Activated T-cell treated with anti-CD3 and anti-CD28 coated beads for 48 hours (primary cell): ENCODE results near the gene VARS2.
"Not testable (repeated sequence)": the region's sequence is repeated elsewhere in the genome, so short reads cannot be mapped to it uniquely, and the experiment has no call there.

ENCODE experiments used
- DNase-seq: peaks from one replicate; pipeline ENCODE4 v3.0.0-alpha.2; 2020; ENCODE audit warnings: low read depth

Gene VARS2

DNA sequence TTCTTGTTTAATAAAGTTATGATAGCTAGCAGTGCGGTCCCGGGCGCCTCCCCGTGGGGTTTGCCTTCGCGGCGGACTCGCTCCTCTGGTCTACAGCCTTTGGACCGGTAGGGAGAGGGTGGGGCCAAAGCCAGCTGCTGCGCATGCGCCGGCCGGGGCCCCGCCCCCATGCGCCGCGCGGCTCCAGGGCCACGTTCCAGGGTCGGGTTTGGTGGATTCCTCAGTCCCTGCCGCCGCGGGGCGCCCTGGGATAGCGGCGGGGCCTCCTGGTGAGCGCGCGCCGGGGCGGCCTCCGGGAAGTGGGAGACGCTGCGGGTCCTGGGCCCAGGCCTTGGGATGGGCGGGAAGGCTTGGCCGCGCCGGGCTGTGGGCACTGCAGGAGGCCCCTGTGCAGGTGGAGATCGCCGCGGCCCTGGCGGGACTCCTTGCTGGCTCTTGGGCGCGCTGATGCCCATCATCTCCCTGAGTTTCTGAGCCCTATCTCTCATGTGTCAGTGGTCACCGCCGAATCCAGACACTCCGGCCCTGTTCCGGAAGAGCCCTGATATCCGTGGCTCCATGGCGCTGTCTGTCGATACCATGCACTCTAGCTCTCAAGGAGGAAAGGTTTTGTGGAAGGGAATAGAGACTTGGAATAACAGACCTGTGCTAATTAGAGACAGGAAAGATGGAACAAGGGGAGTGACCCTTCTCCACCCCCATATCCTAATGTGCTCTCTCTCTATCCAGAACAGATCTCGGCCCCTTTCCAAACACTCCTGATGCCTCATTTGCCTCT lies at the start of gene VARS2:
Gene VARS2 (plus strand): TSS at position 163 of the 778 bp plus-strand sequence. CDS start 599 bp downstream, at position 762.
- DNase-seq: peak; percentile 91

DNA sequence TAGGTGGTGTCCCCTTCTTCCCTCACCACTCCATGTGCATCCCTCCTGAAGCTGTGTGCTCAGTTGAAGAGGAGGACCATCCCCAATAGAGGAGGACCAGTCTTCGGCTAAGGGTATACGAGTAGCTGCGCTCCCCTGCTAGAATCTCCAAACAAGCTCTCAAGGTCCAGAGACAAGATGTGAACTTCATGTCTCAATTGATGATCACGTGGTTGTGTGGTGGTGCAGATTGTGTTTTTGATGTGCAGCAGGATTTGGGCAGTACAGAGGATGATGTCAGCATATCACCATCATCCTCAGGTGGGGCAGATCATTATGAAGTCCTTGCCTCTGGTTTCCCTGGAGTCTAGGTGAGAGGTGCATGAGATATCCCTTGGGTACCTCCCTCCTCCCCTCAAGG lies 49.7 kb upstream of the VARS2 start:
- no peak for DNase-seq

DNA sequence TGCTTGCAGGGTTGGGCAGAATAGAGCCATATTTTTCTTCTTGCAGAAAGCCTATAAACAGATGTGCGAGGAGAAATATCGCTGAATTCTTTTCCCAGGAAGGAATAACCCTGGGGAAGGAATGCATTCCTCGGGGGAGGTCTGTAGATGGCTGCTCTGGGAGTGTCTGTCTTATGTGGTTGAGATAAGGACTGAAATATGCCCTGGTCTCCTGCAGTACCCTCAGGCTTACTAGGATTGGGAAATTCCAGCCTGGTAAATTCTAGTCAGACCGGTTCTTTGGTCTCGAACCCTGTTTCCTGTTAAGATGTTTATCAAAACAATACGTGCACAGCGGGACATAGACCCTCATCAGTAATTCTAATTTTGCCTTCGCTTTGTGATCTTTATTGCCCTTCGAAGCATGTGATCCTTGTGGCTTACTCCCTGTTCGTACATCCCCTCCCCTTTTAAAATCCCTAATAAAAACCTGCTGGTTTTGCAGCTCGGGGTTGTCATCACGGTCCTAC lies 44.7 kb upstream of the VARS2 start:
- not testable (repeated sequence) for DNase-seq

DNA sequence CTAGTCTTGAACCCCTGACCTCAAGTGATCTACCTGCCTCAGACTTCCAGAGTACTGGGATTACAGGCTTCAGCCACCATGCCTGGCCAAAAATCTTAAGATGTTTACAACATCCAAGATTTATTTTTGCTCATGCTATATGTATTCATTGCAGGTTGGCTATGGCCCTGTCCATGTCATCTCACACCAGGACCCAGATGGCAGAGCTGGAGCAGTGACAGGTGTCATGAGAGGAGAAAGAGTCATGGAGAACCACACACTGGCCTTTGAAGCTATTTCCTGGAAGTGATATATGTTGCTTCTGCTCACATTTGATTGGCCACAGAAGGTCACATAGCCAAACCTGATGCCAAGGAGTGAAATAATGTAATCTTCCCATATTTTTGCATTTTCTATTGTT lies 43.5 kb upstream of the VARS2 start:
- no peak for DNase-seq

DNA sequence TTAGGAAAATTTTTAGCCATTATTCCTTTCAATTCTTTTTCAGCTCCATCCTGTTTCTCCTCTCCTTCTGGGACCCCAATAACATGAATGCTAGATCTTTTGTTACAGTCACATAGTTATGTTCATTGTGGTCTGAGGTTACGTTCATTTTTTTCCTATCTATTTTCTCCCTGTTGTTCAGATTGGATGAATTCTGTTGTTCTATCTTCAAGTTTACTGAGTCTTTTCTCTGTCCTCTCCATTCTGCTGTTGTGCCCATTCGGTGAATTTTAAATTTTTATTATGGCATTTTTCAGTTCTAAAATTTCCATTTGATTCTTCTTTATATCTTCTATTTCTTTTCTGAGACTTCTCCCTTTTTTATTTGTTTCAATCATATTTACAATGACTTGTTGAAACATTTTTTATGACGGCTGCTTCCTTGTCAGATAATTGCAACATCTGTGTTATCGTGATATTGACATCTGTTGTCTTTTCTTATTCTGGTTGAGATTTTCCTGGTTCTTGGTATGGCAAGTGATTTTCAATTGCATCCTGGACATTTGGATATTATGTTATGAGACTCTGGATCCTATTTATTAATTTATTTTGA lies 42.4 kb upstream of the VARS2 start:
- no peak for DNase-seq

DNA sequence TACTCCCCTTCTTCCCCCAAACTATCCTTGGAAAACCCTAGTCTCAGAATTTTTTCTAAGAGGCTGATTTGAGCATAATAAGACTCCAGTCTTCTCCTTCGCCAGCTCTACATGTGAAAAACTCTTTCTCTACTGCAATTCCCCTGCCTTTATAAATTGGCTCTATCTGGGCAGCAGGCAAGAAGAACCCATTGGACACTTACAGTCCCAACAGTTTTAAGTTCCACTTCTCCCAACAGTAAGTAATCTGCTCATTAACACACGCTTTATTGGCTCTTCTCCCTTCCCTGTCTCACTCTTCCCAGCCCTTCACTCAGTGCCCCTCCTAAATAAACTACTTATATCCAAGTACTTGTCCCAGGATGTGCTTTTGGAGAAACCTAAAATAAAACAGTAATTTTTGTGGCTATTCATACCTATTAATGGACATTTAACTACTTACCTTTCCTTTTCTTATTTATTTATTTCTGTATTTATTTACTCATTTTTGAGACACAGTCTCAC lies 40.8 kb upstream of the VARS2 start:
- DNase-seq: no peak

DNA sequence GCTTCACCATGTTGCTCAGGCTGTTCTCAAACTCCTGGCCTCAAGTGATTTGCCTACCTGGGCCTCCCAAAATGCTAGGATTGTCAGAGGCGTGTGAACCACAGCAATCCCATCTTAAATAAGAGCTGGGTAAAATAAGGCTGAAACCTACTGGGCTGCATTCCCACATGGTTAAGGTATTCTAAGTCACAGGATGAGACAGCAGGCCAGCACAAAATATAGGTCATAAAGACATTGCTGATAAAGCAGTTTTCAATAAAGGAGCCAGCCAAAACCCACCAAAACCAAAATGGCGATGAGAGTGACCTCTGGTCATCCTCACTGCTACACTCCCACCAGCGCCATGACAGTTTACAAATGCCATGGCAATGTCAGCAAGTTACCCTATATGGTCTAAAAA lies 40.2 kb upstream of the VARS2 start:
- not testable (repeated sequence) for DNase-seq

DNA sequence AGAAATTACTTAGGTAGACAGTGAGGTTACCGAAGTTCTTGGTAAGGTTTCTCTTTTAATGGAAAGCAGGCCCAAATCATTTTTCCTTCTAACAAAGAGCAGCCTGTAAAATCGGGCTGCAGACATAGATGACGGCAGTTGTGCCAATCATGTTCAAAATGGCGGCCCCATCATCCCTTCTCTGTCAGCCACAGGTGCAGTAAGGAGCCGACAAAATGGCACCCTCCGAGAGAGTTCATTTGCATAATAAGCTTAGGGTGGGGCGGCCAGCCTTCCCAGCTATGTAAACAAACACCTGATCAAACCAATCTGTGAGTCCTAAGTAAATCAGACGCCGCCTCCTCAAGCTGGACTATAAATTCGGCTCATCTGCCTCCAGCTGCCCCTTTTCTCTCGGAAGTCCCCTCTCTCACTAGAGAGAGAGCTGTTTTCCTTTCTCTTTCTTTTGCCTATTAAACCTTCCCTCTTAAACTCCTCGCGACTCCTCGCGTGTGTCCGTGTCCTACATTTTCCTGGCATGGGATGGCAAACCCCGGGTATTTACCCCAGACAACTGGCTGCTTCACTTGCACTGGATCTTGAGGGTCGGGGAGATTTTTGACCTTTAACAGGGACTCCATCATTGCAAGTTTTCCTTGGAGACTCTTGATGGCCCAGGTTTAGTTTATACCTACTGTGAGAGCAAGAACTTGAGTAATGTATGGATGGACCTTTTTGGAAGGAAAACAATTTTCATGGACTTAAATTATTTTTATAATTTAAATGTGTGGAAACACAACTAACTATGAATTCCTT lies 38.6 kb upstream of the VARS2 start:
- no peak for DNase-seq

DNA sequence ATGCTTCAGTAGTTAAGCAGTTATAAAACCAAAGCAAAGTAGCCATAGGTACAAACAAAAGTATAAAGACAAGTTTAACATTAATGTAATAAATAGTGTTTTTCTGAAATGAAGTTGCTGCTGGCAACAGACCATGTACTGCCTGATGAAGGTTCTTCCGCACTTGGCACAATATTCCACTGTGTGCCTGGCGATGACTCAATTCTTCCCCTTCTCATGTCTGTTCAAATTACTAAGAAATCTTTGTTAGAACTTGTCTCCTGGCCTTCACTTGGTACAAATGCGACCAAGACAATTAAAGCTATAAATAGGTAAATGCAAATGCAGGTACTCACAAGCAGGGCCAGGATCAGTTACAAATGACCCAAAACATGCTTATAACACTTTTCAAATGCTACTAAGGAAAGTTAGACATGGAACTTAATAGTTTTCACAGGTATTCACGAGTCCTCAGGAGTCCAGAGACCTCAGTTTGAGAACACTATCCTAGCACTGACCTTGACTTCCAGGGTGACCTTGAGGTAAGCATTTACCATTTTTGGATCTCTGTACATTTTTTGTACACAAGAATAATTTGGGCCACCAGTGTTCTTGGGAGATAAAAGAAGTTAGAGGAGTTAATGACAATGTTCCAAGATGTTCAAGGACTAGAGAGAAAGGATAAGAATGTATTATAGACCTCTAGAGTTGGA lies 37.9 kb upstream of the VARS2 start:
- DNase-seq: no peak

DNA sequence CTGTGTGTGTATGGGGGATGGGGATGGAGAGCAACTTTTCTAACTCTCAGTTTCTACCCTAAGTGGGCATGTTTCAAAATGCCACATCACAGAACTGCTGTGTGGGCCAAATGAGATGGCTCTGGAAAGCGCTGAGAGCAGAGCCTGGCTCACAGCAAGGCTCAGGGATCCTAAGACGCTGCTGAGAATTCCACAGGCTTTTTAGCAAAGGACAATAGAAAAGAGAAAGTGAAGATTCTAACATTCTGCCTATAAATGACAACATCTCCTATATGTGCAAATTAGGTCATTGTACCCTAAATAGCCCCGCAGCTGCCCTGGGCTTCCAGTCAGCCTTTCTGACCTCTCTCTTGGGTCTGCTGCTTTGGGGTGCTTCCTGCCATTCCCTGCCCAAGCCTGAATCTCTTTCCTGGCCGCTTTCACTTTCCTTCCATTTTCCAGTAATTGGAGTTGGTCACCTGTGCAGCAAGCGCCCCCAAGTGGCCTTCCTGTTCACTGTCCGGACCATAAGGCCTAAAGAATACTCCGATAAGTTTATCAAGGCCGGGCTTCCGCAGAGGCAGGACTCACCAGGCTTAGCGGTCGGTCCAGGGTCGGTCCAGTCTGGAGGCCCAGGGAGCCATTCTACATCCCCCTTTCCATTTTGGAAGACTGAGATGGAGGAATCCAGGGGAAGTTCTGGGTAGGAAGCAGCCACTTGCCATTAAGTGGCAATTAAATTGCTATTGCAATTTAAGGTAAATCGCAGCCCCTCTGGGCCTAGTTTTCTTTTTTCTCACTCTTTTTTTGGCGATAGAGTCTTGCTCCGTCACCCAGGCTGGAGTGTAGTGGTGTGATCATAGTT lies 36.4 kb upstream of the VARS2 start:
- peak; percentile 61 for DNase-seq

DNA sequence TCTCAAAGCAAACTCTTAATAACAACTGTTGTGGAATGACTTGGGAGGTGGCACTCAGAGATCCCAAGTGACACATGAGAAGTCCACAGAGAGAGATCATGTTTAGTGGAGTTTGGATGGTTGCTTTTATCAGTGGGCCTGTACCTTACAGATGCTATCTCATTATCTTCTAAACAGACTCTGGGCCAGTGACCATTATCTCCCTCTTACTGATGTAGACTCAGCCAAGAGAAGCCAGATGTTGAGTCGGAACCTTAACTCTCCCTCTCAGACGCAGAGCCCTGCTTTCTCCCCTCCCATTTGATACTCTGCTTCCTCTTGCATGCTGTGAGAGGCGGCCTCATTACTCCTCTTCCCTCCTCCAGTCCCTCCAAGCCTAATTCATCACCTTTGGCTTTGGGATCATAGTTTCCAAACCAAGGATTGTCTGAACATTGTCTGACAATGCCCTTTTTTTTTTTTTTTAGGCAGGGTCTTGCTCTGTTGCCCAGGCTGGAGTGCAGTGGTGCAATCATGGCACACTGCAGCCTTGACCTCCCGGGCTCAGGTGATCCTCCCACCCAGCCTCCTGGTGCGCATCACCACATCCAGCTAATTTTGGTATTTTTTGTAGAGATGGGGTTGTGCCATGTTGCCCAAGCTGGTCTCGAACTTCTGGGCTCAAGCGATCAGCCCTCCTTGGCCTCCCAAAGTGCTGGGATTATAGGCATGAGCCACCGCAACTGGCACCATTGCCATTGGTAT lies 34.2 kb upstream of the VARS2 start:
- DNase-seq: no peak

DNA sequence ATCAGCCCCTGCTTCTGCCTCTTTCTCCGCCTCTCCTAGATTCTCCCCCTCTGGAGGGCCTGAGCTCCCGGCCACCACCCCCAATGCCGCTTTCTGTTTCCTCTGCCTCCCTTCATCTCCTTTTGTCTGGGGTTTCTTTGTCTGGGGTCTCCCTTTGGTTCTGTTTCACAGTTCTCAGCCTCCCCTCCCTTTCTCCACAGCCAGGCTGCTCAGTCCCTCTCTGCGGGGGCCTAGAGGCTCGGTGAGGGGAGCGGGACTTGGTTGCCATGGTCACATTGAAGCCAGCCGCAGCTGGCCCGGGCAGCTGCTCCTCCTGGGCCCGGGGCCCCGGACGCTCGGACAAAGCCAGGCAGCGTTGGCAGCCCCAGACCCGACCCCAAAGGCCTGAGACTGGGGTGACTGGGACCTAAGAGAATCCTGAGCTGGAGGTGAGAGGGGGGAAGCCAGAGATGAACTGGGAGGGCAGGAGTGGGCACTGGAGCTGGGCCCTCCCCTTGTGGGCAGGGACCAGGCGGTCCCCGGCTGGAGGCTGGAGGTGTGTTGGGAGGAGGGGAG lies 33.3 kb upstream of the VARS2 start:
- DNase-seq: no peak

DNA sequence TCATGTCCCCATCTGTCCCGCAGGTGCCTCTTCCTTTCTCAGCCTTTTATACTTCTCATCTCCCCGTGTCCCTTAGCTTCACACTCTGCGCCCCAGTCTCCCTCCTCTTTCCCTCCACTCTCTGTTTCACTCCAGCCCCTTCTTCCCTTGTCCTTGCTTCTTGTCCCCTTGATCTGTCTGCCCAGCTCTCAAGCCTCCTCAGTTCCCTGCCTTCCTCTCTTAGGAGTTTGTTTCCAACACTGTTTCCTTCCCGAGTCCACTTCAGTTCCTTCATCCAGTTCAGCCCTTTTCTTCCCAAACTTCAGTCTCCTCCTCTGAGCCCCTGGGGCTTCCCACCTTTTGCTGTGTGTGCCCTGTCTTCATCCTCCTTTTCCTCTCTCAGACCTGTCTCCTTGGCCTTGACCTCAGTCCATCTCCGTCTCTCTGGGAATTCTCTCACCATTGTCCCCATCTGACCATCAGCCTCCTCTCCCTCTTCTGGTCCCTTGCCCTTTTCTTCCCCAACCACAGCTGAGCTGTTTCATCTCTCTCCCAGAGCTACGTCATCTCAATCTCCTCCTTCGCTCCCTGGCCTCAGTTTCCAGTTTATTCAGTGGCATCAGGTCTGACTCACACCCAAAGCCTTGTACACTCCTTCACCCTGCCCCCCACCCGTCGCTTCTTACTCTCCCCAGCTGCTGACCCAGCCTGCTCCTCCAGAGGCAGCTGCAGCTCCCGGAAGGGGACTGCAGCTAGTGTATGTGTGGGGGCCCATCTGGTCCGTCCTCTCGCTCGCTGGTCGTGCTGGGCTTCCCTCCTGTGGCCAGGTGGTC lies 32.4 kb upstream of the VARS2 start:
- DNase-seq: no peak

DNA sequence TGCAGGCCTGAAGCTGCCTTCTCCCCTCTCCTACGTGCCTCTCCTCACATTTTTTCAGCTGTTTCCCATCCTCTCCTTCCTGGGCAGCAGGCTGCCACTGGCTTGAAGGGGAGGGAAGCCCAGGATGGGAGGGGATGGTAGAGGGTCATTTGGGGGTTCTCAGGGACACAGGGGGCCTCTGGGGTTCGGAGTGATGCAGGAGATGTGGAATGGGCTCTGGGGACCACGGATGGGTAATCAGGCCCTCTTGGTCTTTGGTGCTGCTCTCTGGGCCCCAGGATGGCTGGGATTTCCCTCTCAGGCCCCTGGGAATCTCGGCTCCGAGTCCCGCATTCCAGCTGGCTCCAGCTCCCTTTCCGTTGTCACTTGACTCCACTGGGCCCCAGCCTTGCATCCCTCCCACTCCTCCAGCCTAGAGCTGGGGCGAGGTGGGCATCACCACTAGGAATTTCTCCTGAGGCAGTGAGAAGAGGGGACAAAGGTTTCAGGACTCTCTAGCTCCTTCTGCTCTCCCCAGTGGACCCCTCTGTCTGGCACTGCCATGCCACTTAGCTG lies 31.8 kb upstream of the VARS2 start:
- DNase-seq: no peak

DNA sequence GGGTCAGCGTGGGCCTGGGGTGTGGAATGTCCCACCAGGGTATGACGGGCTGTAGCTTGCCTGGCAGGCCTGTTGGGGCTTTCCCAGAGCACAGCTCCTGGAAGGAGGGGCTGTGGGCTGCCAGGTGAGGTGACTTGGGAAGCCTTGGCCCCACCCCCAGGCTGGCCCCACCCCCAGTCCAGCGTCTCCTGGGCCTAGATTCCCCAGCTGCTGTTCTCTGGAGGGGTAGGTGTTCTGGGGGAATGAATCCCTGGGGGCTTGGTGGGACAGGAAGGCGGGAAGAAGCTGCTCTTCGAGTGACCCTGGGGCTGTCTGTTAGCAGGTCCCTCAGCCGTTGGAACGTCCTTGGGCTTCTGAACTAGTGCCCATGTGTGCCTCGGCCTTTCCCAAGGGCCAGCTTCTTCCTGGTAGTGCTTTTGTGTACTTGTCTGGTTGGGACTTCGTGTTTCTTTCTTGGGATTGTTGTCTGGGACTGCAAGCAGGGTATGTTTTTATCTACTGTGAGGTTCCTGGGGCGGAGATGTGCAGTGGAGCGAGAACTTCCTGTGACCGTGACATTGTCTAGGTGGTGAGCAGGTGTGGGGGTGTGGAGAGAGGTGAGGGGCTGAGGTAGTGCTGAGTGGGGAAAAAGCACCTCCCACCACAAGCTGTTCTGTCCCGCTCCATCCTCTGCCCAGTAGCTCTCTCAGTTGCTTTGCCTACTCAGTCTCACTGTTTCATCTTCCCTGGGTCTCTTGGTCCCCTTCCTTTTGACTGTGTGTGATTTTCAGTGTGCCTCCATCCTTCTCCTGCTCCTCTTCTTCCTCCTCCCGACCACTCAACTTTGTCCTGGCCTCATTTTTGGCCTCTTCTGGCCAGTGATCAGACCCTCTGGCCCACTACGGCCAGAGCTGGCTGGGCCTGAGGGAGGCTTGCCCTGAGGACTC lies 31.0 kb upstream of the VARS2 start:
- DNase-seq: no peak

DNA sequence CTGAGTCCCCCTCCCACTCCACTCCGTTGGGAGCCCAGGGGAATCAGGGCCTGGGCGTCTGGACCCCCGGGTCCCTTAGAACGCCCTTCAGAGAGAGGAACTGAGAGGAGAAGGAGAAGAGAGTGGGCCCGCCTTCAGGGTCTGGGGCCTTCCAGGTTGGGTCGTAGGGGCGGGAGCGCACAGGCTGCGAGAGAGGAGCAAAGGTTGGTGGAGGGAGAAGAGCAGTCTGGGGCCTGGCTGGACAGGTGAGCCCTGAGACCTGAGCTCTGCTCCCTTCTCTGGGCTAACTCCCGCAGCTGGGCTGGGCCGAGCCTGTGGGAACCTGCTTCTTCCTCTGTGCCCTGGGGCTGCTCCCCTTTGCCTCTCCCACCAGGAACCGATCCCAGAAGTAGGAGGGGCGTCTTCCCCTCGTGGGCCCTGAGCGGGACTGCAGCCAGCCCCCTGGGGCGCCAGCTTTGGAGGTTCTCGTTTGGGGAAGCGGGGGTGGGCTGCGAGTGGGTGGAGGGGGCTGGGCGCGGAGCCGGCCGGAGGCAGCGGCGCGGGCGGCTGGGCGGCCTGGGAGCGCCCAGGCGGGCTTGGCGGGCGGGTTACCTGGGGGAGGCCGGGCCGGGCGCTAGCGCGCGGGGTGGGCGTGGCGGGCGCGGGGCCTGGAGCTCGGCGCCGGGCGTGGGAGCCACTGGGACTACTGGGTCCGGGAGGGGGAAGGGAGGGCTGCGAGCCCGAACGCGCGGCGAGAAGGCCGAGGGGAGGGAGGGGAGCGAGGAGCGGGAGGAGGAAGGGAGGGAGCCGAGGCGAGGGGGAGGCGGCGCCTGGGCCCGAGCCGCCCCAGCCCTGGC lies 30.1 kb upstream of the VARS2 start, which contains the start of gene DDR1:
Gene DDR1 (plus strand): TSS at position 835 of the 836 bp plus-strand sequence. CDS start 4,211 bp downstream, outside the sequence.
- DNase-seq: peak; percentile 45
